HepG2 (cell line): ENCODE results near the gene IQCH. TPM values are rescaled to one million over a fixed set of nuclear protein-coding genes. Genes with fewer than 3 reads are reported as not detected.

Experiments used
- IRF2 ChIP-seq: IDR thresholded peaks from 2 replicates; pipeline ENCODE4 v1.6.1; 2018; ENCODE audit warnings: missing genetic modification reagents, missing compliant biosample characterization
- ZNF441 ChIP-seq: sonication (generic); formaldehyde crosslinking; IDR thresholded peaks from 2 replicates; pipeline ENCODE4 v1.7.0; 2021; ENCODE audit warnings: missing genetic modification reagents, borderline replicate concordance
- polyA plus RNA-seq, 8 experiments: library from polyadenylated mRNA; depleted of rRNA in 3 of 8; stranded (reverse) in 7 of 8; unstranded in 1 of 8; fragments of >200 nt; fragmentation: Illumina TruSeq in 4 of 8; extraction: Trizol in 4 of 8; gene quantifications; 2 replicates each; pipeline versions ENCODE4 v1.2.1 to v1.2.3, GENCODE V29; 2011 to 2016; ENCODE audit warnings: low read depth in 4 of 8, missing spikeins in 1 of 8, mixed read lengths in 1 of 8; ENCODE audit not compliant: insufficient read depth in 1 of 8
- total RNA-seq, 5 experiments: library from RNA; depleted of rRNA; stranded (reverse); fragments of >200 nt; fragmentation: Illumina TruSeq; extraction: Trizol; gene quantifications; 2 replicates each; pipeline ENCODE4 v1.2.3, GENCODE V29; 2016; ENCODE audit warnings: low read depth in 1 of 5
- TF ChIP-seq, protein P1 (sequence below): sonication (generic); formaldehyde crosslinking; IDR thresholded peaks from 2 replicates; pipeline ENCODE4 v1.5.0; 2020; ENCODE audit warnings: mild to moderate bottlenecking, missing genetic modification reagents, borderline replicate concordance
- TF ChIP-seq, protein P2 (sequence below): sonication (generic); formaldehyde crosslinking; IDR thresholded peaks from 2 replicates; pipeline ENCODE4 v1.4.0; 2020; ENCODE audit warnings: missing genetic modification reagents
- TF ChIP-seq, protein P3 (sequence below), 2 experiments: sonication (generic) in 1 of 2; formaldehyde crosslinking in 1 of 2; IDR thresholded peaks; 2 replicates each; pipeline versions ENCODE4 v1.4.0 to v1.6.1; 2018 to 2020; ENCODE audit warnings: missing genetic modification reagents in 2 of 2, borderline replicate concordance in 1 of 2, low read depth in 1 of 2, mild to moderate bottlenecking in 1 of 2, missing biosample characterization in 1 of 2

IQCH gene
- total and polyA plus RNA-seq, 2 of the 13 experiments (the other 11 are each of a cell fraction or from before 2014, with no cell fraction given): 0.16 to 0.55 TPM

DNA sequence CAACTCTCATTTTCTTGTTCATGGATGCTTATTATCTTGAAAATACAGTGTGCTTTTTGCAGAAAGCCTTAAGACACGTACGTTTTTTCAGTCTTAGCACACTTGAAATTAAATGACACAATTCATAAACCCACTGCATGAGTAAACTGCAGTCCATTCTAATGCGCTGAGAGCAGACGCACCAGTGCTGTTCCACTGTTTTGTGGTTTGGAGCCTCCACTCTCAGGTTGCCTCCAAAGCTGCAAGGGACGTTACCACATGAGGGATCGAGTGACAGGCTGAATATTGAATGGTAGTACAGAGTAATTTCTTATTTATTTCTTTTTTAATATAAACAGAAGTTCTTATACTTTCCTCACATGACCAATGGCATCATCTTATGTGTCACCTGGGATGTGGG, 12.3 kb downstream of the IQCH start (continued):
- TF ChIP-seq, protein P1, sequence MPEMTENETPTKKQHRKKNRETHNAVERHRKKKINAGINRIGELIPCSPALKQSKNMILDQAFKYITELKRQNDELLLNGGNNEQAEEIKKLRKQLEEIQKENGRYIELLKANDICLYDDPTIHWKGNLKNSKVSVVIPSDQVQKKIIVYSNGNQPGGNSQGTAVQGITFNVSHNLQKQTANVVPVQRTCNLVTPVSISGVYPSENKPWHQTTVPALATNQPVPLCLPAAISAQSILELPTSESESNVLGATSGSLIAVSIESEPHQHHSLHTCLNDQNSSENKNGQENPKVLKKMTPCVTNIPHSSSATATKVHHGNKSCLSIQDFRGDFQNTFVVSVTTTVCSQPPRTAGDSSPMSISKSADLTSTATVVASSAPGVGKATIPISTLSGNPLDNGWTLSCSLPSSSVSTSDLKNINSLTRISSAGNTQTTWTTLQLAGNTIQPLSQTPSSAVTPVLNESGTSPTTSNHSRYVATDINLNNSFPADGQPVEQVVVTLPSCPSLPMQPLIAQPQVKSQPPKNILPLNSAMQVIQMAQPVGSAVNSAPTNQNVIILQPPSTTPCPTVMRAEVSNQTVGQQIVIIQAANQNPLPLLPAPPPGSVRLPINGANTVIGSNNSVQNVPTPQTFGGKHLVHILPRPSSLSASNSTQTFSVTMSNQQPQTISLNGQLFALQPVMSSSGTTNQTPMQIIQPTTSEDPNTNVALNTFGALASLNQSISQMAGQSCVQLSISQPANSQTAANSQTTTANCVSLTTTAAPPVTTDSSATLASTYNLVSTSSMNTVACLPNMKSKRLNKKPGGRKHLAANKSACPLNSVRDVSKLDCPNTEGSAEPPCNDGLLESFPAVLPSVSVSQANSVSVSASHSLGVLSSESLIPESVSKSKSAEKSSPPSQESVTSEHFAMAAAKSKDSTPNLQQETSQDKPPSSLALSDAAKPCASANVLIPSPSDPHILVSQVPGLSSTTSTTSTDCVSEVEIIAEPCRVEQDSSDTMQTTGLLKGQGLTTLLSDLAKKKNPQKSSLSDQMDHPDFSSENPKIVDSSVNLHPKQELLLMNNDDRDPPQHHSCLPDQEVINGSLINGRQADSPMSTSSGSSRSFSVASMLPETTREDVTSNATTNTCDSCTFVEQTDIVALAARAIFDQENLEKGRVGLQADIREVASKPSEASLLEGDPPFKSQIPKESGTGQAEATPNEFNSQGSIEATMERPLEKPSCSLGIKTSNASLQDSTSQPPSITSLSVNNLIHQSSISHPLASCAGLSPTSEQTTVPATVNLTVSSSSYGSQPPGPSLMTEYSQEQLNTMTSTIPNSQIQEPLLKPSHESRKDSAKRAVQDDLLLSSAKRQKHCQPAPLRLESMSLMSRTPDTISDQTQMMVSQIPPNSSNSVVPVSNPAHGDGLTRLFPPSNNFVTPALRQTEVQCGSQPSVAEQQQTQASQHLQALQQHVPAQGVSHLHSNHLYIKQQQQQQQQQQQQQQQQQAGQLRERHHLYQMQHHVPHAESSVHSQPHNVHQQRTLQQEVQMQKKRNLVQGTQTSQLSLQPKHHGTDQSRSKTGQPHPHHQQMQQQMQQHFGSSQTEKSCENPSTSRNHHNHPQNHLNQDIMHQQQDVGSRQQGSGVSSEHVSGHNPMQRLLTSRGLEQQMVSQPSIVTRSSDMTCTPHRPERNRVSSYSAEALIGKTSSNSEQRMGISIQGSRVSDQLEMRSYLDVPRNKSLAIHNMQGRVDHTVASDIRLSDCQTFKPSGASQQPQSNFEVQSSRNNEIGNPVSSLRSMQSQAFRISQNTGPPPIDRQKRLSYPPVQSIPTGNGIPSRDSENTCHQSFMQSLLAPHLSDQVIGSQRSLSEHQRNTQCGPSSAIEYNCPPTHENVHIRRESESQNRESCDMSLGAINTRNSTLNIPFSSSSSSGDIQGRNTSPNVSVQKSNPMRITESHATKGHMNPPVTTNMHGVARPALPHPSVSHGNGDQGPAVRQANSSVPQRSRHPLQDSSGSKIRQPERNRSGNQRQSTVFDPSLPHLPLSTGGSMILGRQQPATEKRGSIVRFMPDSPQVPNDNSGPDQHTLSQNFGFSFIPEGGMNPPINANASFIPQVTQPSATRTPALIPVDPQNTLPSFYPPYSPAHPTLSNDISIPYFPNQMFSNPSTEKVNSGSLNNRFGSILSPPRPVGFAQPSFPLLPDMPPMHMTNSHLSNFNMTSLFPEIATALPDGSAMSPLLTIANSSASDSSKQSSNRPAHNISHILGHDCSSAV (CRISPR knock-in tag): no peak
- no peak for TF ChIP-seq IRF2 (CRISPR knock-in tag)
- TF ChIP-seq, protein P2, sequence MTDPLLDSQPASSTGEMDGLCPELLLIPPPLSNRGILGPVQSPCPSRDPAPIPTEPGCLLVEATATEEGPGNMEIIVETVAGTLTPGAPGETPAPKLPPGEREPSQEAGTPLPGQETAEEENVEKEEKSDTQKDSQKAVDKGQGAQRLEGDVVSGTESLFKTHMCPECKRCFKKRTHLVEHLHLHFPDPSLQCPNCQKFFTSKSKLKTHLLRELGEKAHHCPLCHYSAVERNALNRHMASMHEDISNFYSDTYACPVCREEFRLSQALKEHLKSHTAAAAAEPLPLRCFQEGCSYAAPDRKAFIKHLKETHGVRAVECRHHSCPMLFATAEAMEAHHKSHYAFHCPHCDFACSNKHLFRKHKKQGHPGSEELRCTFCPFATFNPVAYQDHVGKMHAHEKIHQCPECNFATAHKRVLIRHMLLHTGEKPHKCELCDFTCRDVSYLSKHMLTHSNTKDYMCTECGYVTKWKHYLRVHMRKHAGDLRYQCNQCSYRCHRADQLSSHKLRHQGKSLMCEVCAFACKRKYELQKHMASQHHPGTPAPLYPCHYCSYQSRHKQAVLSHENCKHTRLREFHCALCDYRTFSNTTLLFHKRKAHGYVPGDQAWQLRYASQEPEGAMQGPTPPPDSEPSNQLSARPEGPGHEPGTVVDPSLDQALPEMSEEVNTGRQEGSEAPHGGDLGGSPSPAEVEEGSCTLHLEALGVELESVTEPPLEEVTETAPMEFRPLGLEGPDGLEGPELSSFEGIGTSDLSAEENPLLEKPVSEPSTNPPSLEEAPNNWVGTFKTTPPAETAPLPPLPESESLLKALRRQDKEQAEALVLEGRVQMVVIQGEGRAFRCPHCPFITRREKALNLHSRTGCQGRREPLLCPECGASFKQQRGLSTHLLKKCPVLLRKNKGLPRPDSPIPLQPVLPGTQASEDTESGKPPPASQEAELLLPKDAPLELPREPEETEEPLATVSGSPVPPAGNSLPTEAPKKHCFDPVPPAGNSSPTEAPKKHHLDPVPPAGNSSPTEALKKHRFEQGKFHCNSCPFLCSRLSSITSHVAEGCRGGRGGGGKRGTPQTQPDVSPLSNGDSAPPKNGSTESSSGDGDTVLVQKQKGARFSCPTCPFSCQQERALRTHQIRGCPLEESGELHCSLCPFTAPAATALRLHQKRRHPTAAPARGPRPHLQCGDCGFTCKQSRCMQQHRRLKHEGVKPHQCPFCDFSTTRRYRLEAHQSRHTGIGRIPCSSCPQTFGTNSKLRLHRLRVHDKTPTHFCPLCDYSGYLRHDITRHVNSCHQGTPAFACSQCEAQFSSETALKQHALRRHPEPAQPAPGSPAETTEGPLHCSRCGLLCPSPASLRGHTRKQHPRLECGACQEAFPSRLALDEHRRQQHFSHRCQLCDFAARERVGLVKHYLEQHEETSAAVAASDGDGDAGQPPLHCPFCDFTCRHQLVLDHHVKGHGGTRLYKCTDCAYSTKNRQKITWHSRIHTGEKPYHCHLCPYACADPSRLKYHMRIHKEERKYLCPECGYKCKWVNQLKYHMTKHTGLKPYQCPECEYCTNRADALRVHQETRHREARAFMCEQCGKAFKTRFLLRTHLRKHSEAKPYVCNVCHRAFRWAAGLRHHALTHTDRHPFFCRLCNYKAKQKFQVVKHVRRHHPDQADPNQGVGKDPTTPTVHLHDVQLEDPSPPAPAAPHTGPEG (CRISPR knock-in tag): no peak
- TF ChIP-seq, protein P3, sequence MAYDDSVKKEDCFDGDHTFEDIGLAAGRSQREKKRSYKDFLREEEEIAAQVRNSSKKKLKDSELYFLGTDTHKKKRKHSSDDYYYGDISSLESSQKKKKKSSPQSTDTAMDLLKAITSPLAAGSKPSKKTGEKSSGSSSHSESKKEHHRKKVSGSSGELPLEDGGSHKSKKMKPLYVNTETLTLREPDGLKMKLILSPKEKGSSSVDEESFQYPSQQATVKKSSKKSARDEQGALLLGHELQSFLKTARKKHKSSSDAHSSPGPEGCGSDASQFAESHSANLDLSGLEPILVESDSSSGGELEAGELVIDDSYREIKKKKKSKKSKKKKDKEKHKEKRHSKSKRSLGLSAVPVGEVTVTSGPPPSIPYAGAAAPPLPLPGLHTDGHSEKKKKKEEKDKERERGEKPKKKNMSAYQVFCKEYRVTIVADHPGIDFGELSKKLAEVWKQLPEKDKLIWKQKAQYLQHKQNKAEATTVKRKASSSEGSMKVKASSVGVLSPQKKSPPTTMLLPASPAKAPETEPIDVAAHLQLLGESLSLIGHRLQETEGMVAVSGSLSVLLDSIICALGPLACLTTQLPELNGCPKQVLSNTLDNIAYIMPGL (CRISPR knock-in tag; IDR thresholded peaks at IDR 0.05; ENCODE audit: borderline replicate concordance in 1 of 2, low read depth in 1 of 2): no peak
- TF ChIP-seq ZNF441 (CRISPR knock-in tag): no peak
- TF ChIP-seq, all 625 proteins: peak for 0
